WTC11 (cell line): Measurements from ENCODE around the gene FNDC5. TPM values are rescaled to one million over a fixed set of nuclear protein-coding genes. Genes with fewer than 3 reads are reported as not detected.

Experiments
- ATAC-seq: fragments of 200-7000 bp; cut with Tn5 transposase; 2 replicates; pipeline ENCODE4 v1.10.0; 2021; ENCODE audit warnings: mild to moderate bottlenecking, moderate library complexity
- CTCF ChIA-PET: fragments of 300-600 bp; sonication (Branson Sonifier 250); formaldehyde crosslinking; loops from one replicate; lab custom pipeline; 2021; ENCODE audit warnings: antibody characterized with exemption; lab: Charles Lee
- POLR2A ChIA-PET: fragments of 350-600 bp; sonication (Branson Sonifier 250); formaldehyde crosslinking; loops from one replicate; lab custom pipeline; 2021; ENCODE audit warnings: antibody characterized with exemption; lab: Charles Lee
- DNase-seq: peaks from one replicate; pipeline ENCODE4 v3.0.0; 2021; ENCODE audit warnings: low spot score
- H3K27ac Mint-ChIP-seq: 2 replicates; pipeline ENCODE4 v1.8.0; 2021; ENCODE audit warnings: mixed read lengths
- H3K27me3 Mint-ChIP-seq: 2 replicates; pipeline ENCODE4 v1.8.0; 2021; ENCODE audit warnings: low read depth, mild to moderate bottlenecking, moderate library complexity, mixed read lengths
- H3K36me3 Mint-ChIP-seq: 2 replicates; pipeline ENCODE4 v1.8.0; 2021; ENCODE audit warnings: mixed read lengths
- H3K4me1 Mint-ChIP-seq: 2 replicates; pipeline ENCODE4 v1.8.0; 2022; ENCODE audit warnings: mixed read lengths
- H3K4me3 Mint-ChIP-seq: 2 replicates; pipeline ENCODE4 v1.8.0; 2021; ENCODE audit warnings: mild to moderate bottlenecking, moderate library complexity, mixed read lengths
- H3K9me3 Mint-ChIP-seq: 2 replicates; pipeline ENCODE4 v1.8.0; 2021; ENCODE audit warnings: mixed read lengths
- ATF1 ChIP-seq: sonication (generic); formaldehyde crosslinking; IDR thresholded peaks from 2 replicates; pipeline ENCODE4 v1.8.1; 2023; ENCODE audit warnings: mild to moderate bottlenecking, moderate library complexity, missing genetic modification reagents
- ATF2 ChIP-seq: sonication (generic); formaldehyde crosslinking; IDR thresholded peaks from 2 replicates; pipeline ENCODE4 v1.8.1; 2022; ENCODE audit warnings: low read depth, missing genetic modification reagents, borderline replicate concordance
- CTCF ChIP-seq: fragments of 200-600 bp; IDR thresholded peaks from 2 replicates; pipeline ENCODE4 v1.8.0; 2022; ENCODE audit warnings: antibody characterized with exemption
- ERG ChIP-seq: fragments of 250-450 bp; sonication (Bioruptor Pico); IDR thresholded peaks from 2 replicates; pipeline ENCODE4 v1.8.0; 2021; ENCODE audit warnings: mild to moderate bottlenecking
- ESRRA ChIP-seq: sonication (generic); formaldehyde crosslinking; IDR thresholded peaks from 2 replicates; pipeline ENCODE4 v1.8.1; 2022; ENCODE audit warnings: mild to moderate bottlenecking, missing genetic modification reagents, borderline replicate concordance
- FOXP1 ChIP-seq: sonication (generic); formaldehyde crosslinking; IDR thresholded peaks from 2 replicates; pipeline ENCODE4 v1.8.0; 2022; ENCODE audit warnings: missing genetic modification reagents, mild to moderate bottlenecking, moderate library complexity, borderline replicate concordance
- GRHL2 ChIP-seq: fragments of 250-450 bp; sonication (Bioruptor Pico); IDR thresholded peaks from 2 replicates; pipeline ENCODE4 v1.8.0; 2022; ENCODE audit warnings: mild to moderate bottlenecking, moderate library complexity; ENCODE audit not compliant: insufficient replicate concordance, severe bottlenecking
- JUN ChIP-seq: sonication (generic); formaldehyde crosslinking; IDR thresholded peaks from 2 replicates; pipeline ENCODE4 v1.8.0; 2023; ENCODE audit warnings: mild to moderate bottlenecking, missing genetic modification reagents
- KAT7 ChIP-seq: sonication (generic); formaldehyde crosslinking; IDR thresholded peaks from 2 replicates; pipeline ENCODE4 v1.8.1; 2023; ENCODE audit warnings: missing genetic modification reagents, mild to moderate bottlenecking, borderline replicate concordance
- MXD4 ChIP-seq: fragments of 250-450 bp; sonication (Bioruptor Pico); IDR thresholded peaks from 2 replicates; pipeline ENCODE4 v1.8.0; 2021; ENCODE audit warnings: mild to moderate bottlenecking, moderate library complexity, borderline replicate concordance
- NFATC4 ChIP-seq: fragments of 250-450 bp; sonication (Bioruptor Pico); IDR thresholded peaks from 2 replicates; pipeline ENCODE4 v1.9.0; 2021; ENCODE audit warnings: mild to moderate bottlenecking
- NR1H2 ChIP-seq: sonication (generic); formaldehyde crosslinking; IDR thresholded peaks from 2 replicates; pipeline ENCODE4 v1.9.0; 2021; ENCODE audit warnings: mild to moderate bottlenecking, moderate library complexity, missing genetic modification reagents
- PREB ChIP-seq: sonication (generic); formaldehyde crosslinking; IDR thresholded peaks from 2 replicates; pipeline ENCODE4 v1.8.1; 2022; ENCODE audit warnings: mild to moderate bottlenecking, missing genetic modification reagents, moderate library complexity, borderline replicate concordance
- RELA ChIP-seq: sonication (generic); formaldehyde crosslinking; IDR thresholded peaks from 2 replicates; pipeline ENCODE4 v1.8.1; 2022; ENCODE audit warnings: missing genetic modification reagents, mild to moderate bottlenecking, borderline replicate concordance
- RORB ChIP-seq: fragments of 250-450 bp; sonication (Bioruptor Pico); IDR thresholded peaks from 2 replicates; pipeline ENCODE4 v1.9.0; 2021; ENCODE audit warnings: mild to moderate bottlenecking
- SMAD4 ChIP-seq: sonication (generic); formaldehyde crosslinking; IDR thresholded peaks from 2 replicates; pipeline ENCODE4 v1.8.0; 2022; ENCODE audit warnings: mild to moderate bottlenecking, missing genetic modification reagents
- USF1 ChIP-seq: sonication (generic); formaldehyde crosslinking; IDR thresholded peaks from 2 replicates; pipeline ENCODE4 v1.8.0; 2022; ENCODE audit warnings: mild to moderate bottlenecking, missing genetic modification reagents
- ZBTB21 ChIP-seq: sonication (generic); formaldehyde crosslinking; IDR thresholded peaks from 2 replicates; pipeline ENCODE4 v1.8.1; 2023; ENCODE audit warnings: mild to moderate bottlenecking, missing genetic modification reagents, borderline replicate concordance
- ZNF263 ChIP-seq: sonication (generic); formaldehyde crosslinking; IDR thresholded peaks from 2 replicates; pipeline ENCODE4 v1.8.1; 2022; ENCODE audit warnings: low read depth, mild to moderate bottlenecking, moderate library complexity, missing genetic modification reagents
- total RNA-seq: library from RNA; stranded (reverse); gene quantifications from 3 replicates; pipeline ENCODE4 v1.2.3, GENCODE V29; 2021
- TF ChIP-seq, protein P1 (sequence below): fragments of 250-450 bp; sonication (Bioruptor Pico); IDR thresholded peaks from 2 replicates; pipeline ENCODE4 v1.9.0; 2021; ENCODE audit warnings: moderate library complexity, mild to moderate bottlenecking, inconsistent platforms, borderline replicate concordance

The FNDC5 gene
- total RNA-seq, 1 experiment from 2014 or later: 1.2 TPM

- TF ChIP-seq PREB (CRISPR knock-in tag) (no peak), NFATC4 (CRISPR knock-in tag) (no peak), FOXP1 (CRISPR knock-in tag) (no peak), JUN (CRISPR knock-in tag) (no peak), MXD4 (no peak), NR1H2 (no peak), ZNF263 (CRISPR knock-in tag) (no peak), KAT7 (CRISPR knock-in tag) (no peak), ESRRA (CRISPR knock-in tag) (no peak), SMAD4 (CRISPR knock-in tag) (no peak)
- TF ChIP-seq, protein P1, sequence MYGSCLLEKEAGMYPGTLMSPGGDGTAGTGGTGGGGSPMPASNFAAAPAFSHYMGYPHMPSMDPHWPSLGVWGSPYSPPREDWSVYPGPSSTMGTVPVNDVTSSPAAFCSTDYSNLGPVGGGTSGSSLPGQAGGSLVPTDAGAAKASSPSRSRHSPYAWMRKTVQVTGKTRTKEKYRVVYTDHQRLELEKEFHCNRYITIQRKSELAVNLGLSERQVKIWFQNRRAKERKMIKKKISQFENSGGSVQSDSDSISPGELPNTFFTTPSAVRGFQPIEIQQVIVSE (CRISPR knock-in tag): no peak
Measured at GRCh38 chr1:32878183-32878582, 7.5 kb upstream of the FNDC5 start (continued).

DNA sequence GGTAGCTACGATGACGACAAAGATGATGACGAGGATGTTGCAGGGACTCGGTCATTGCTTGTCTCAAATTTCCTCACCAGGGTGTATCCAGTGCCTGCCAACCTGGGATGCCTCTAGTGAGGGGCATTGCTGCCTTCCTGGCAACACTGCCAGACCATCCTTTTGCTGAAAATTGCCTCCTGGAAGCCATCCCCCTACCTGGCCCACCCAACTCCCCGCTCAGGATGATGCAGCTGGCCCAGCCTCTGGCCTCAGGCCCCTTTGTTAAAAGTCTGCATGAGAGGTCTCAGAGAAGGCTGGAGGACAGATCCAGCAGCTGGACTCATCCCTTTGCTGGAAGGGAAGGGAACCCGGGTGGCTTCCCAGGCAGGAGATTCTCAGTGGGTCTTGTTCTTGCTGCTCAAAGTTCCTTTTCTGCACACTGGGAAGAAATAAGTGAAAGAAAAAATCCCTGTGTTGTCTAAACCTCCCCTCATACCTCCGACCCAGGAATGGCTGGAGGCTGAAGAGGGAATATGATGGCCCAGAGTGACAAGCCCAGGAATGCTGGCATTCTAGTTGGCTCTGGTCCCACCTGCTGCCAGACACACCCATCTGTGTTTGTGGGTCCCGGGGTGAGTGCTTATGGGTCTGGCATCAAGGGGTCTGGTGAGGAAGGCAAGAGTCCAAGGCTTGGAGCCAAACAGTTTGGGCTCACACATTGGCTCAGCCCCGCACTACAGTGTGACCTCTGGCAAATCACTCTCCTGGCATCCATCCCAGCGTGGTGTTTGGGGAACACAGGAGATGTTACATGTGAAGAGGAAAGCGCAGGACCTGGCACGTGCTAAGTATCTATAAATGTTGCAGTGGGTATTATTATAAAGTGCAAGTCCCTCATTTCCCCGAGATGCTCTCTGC lies 6.7 kb upstream of the FNDC5 start:
- Mint-ChIP-seq H3K4me3 (no peak overlapping the region), H3K27ac (no peak overlapping the region; the same call in 1 of the 2 replicates)
- POLR2A ChIA-PET: no interaction called here

More for the DNA sequence above, 6.7 kb upstream of the FNDC5 start:
- ATAC-seq: no peak
- no peak for TF ChIP-seq ATF2 (CRISPR knock-in tag)
- no peak for TF ChIP-seq GRHL2 (CRISPR knock-in tag)
- TF ChIP-seq RORB (CRISPR knock-in tag): no peak
- TF ChIP-seq ATF1 (CRISPR knock-in tag): no peak
- TF ChIP-seq ZBTB21 (CRISPR knock-in tag): no peak
- no peak for TF ChIP-seq ERG (CRISPR knock-in tag)
- TF ChIP-seq RELA (CRISPR knock-in tag): no peak
- TF ChIP-seq CTCF: no peak
- no peak for TF ChIP-seq USF1
- no peak for DNase-seq
- CTCF ChIA-PET: interaction anchor here (0.6 to 3.7 kb wide), 37 partner anchors 9 to 638 kb away, joined by 3 to 93 read pairs (median 5); partner anchors contain the start of genes HPCA, RNF19B, S100PBP and TMEM54
- no peaks in the 10 kb centered on the region for H3K9me3 Mint-ChIP-seq
- H3K4me1 Mint-ChIP-seq: peaks cover 29% of the 10 kb centered on the region
- H3K27me3 Mint-ChIP-seq: no peaks in the 10 kb centered on the region
- H3K36me3 Mint-ChIP-seq: no peaks in the 10 kb centered on the region
